BJ (cell line): Measurements from ENCODE around the gene VPS36. TPM values are rescaled to one million over a fixed set of nuclear protein-coding genes. Genes with fewer than 3 reads are reported as not detected.
"Not testable (repeated sequence)": the region's sequence is repeated elsewhere in the genome, so short reads cannot be mapped to it uniquely, and the experiment has no call there.

Experiments
- CTCF ChIA-PET: fragments of 350-600 bp; formaldehyde crosslinking; extraction: SDS; loops from one replicate; lab custom pipeline; 2021; ENCODE audit warnings: antibody characterized with exemption, inconsistent platforms; lab: Yijun Ruan, JAX
- POLR2A ChIA-PET: fragments of 300-600 bp; sonication (Branson Sonifier 250); formaldehyde crosslinking; extraction: SDS; loops from one replicate; lab custom pipeline; 2021; ENCODE audit warnings: antibody characterized with exemption; lab: Charles Lee
- DNase-seq: peaks from one replicate; pipeline ENCODE4 v3.0.0-alpha.2; 2011; ENCODE audit warnings: low read depth
- H3K27me3 ChIP-seq: 2 replicates; pipeline ENCODE4 v1.6.0; 2011; ENCODE audit warnings: low read length; ENCODE audit not compliant: control insufficient read depth, insufficient read depth
- H3K36me3 ChIP-seq: 2 replicates; pipeline ENCODE4 v1.5.1; 2011; ENCODE audit warnings: low read length; ENCODE audit not compliant: control insufficient read depth, insufficient read depth
- H3K4me3 ChIP-seq: 2 replicates; pipeline ENCODE4 v1.5.1; 2011; ENCODE audit warnings: low read depth, mild to moderate bottlenecking, control low read depth, low read length
- CTCF ChIP-seq: IDR thresholded peaks from 2 replicates; pipeline ENCODE4 v1.5.1; 2011; ENCODE audit warnings: low read depth, mild to moderate bottlenecking, control low read depth, inconsistent platforms, low read length, moderate library complexity; ENCODE audit not compliant: insufficient read depth
- polyA plus RNA-seq: library from polyadenylated mRNA; depleted of rRNA; stranded (reverse); fragments of >200 nt; gene quantifications from 2 replicates; pipeline ENCODE4 v1.2.3, GENCODE V29; 2011

The VPS36 gene
- polyA plus RNA-seq, 1 experiment = 10.0 TPM

GRCh38 chr13:52411629-52412028 is 38.8 kb downstream of the VPS36 start:
- CTCF ChIA-PET = interaction anchor here (0.7 to 1.9 kb wide), 3 partner anchors 12 to 38 kb away, joined by 4 to 6 read pairs (median 5); partner anchors contain the start of gene VPS36
- POLR2A ChIA-PET = no interaction called here
- Histone ChIP-seq H3K4me3 (no peak overlapping the region), H3K36me3 (peaks cover 4% of the 10 kb centered on the region; the same call in 1 of the 2 replicates), H3K27me3 (no peaks in the 10 kb centered on the region)
- TF ChIP-seq CTCF = no peak
- no peak for DNase-seq

GRCh38 chr13:52408071-52408658 is 42.3 kb downstream of the VPS36 start:
- DNase-seq, H3K4me3 ChIP-seq, POLR2A ChIA-PET, H3K27me3 ChIP-seq, CTCF ChIA-PET, H3K36me3 ChIP-seq: not testable (repeated sequence)

- CTCF ChIA-PET = interaction anchor here (0.6 to 1.2 kb wide), 3 partner anchors 20 to 1392 kb away, joined by 3 to 4 read pairs (median 3); no protein-coding TSS in a partner anchor
- H3K36me3 ChIP-seq, DNase-seq, H3K27me3 ChIP-seq, POLR2A ChIA-PET, H3K4me3 ChIP-seq: not testable (repeated sequence)
Observed at GRCh38 chr13:52407436-52407835, 43.0 kb downstream of the VPS36 start.

GRCh38 chr13:52406629-52407028 is 43.8 kb downstream of the VPS36 start:
- ChIA-PET POLR2A (no interaction called here), CTCF (interaction anchor here (1.2 kb wide), 1 partner anchor 33 kb away, joined by 3 read pairs; no protein-coding TSS in a partner anchor)
- H3K36me3 ChIP-seq = peaks cover 1% of the 10 kb centered on the region; the same call in 1 of the 2 replicates
- H3K27me3 ChIP-seq = no peaks in the 10 kb centered on the region
- peak overlapping the region; percentile 78 for H3K4me3 ChIP-seq
- DNase-seq = no peak
- no peak for TF ChIP-seq CTCF

- Histone ChIP-seq H3K4me3 (peak within 1 kb of the TSS; percentile 78), H3K36me3 (no peaks in the 10 kb centered on the region), H3K27me3 (no peaks in the 10 kb centered on the region)
- no peak for DNase-seq
- no peak for TF ChIP-seq CTCF
- ChIA-PET CTCF (interaction anchor here (1.3 kb wide), 2 partner anchors 9 to 45 kb away, joined by 5 read pairs; partner anchors contain the start of gene VPS36), POLR2A (no interaction called here)
Observed at GRCh38 chr13:52405767-52406494, 44.5 kb downstream of the VPS36 start, which contains the start of gene THSD1. TSS of gene THSD1 (minus strand) at chr13:52406172. CDS start at chr13:52402600, 3,572 bp downstream.

- TF ChIP-seq CTCF = no peak
- CTCF ChIA-PET = interaction anchor here (1.3 kb wide), 2 partner anchors 8 to 45 kb away, joined by 5 read pairs; partner anchors contain the start of gene VPS36
- no peaks in the 10 kb centered on the region for H3K36me3 ChIP-seq
- no peak for DNase-seq
- POLR2A ChIA-PET = no interaction called here
- H3K4me3 ChIP-seq = peak overlapping the region; percentile 78
- no peaks in the 10 kb centered on the region for H3K27me3 ChIP-seq
Observed at GRCh38 chr13:52405369-52405766, 45.1 kb downstream of the VPS36 start.
